GM13977 (cell line): ENCODE measurements around the gene FAAP20.

Experiments used
- DNase-seq: peaks from one replicate; pipeline ENCODE4 v3.0.0; 2012; ENCODE audit warnings: low spot score
- CTCF ChIP-seq: IDR thresholded peaks from 2 replicates; pipeline ENCODE4 v1.5.1; 2012; ENCODE audit warnings: mild to moderate bottlenecking, control low read depth; ENCODE audit not compliant: insufficient read depth; ENCODE audit errors: extremely low read depth, missing control alignments
- in situ Hi-C: fragments of 300-500 bp; cut with MboI; formaldehyde crosslinking; loops from one replicate; pipeline ENCODE4 v1.12.0; 2022; ENCODE audit warnings: low sequenced_read_pairs, low pct_unique_long_range_greater_than_20kb, mixed read lengths, inconsistent platforms; ENCODE audit not compliant: unreplicated experiment

Gene FAAP20

GRCh38 chr1:2233468-2233867 lies 38.9 kb upstream of the FAAP20 start:
- in situ Hi-C loops: no loop called here
- no peak for DNase-seq
- no peak for TF ChIP-seq CTCF

- no peak for TF ChIP-seq CTCF
- no peak for DNase-seq
- in situ Hi-C loops: no loop called here
Observed at GRCh38 chr1:2232916-2233438, 38.4 kb upstream of the FAAP20 start.

GRCh38 chr1:2232255-2232915 lies 37.8 kb upstream of the FAAP20 start:
- no peak for DNase-seq
- no peak for TF ChIP-seq CTCF
- in situ Hi-C loops: no loop called here

GRCh38 chr1:2231532-2232254 lies 37.1 kb upstream of the FAAP20 start:
- in situ Hi-C loops: no loop called here
- no peak for DNase-seq
- TF ChIP-seq CTCF: no peak

GRCh38 chr1:2230781-2231531 lies 36.4 kb upstream of the FAAP20 start:
- no peak for TF ChIP-seq CTCF
- in situ Hi-C loops: no loop called here
- no peak for DNase-seq

GRCh38 chr1:2229911-2230731 lies 35.5 kb upstream of the FAAP20 start:
- in situ Hi-C loops: no loop called here
- TF ChIP-seq CTCF: no peak
- DNase-seq: no peak
